ENCODE measurements around the gene G0S2. TPM values are rescaled to one million over a fixed set of nuclear protein-coding genes. Genes with fewer than 3 reads are reported as not detected.

Gene G0S2
- total and polyA plus RNA-seq, 2 of the 4 experiments (the other 2 are of a cell fraction), result 0.36 to 0.53 TPM

DNA sequence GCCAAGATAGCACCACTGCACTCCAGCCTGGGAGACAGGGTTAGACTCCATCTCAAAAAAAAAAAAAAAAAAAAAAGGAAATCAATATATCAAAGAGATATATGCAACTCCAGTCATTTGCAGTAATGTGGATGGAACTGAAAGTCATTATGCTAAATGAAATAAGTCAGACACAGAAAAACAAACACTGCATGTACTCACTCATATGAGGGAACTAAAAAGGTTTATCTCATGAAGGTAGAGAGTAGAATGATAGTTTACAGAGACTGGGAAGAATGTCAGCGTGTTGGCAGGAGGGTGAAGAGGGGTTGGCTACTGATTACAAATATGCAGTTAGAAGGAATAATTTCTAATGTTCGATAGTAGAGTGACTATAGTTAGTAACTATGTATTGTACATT, 42.6 kb downstream of the G0S2 start:
- H2BK5ac ChIP-seq (ENCODE audit: low read depth, low read length, poor library complexity, severe bottlenecking), result no peak overlapping the region
- in situ Hi-C loops (cut with MboI; ENCODE audit: low sequenced_read_pairs), result no loop called here

More for the DNA sequence above, 42.6 kb downstream of the G0S2 start:
- POLR2A ChIA-PET (ENCODE audit: unreplicated experiment), result no interaction called here
- ATAC-seq (ENCODE audit: low read depth), result no peak
- Histone ChIP-seq H2AK9ac (replicated peaks; ENCODE audit: low read depth, low read length, poor library complexity) (no peak overlapping the region), H2AFZ (replicated peaks; ENCODE audit: low read length, poor library complexity) (no peak overlapping the region), H3K9ac (ENCODE audit: low read depth, low read length) (no peak overlapping the region), H3K9me3 (ENCODE audit: control insufficient read depth, insufficient read depth, low read length) (no peaks in the 10 kb centered on the region), H4K20me1 (ENCODE audit: insufficient read depth, low read length) (no peaks in the 10 kb centered on the region), H2BK15ac (ENCODE audit: low read depth, low read length) (no peak overlapping the region), H3K14ac (replicated peaks; ENCODE audit: low read depth, low read length) (no peak overlapping the region), H3K4me2 (ENCODE audit: low read depth, low read length) (no peak overlapping the region), H3K4me3 (ENCODE audit: insufficient read depth, low read depth, low read length) (no peak overlapping the region), H3K4ac (ENCODE audit: low read depth, low read length) (no peak overlapping the region), H4K5ac (ENCODE audit: low read depth, low read length) (no peak overlapping the region), H4K8ac (ENCODE audit: low read depth in 2 of 2, low read length in 2 of 2) (no peak overlapping the region), H3K18ac (ENCODE audit: low read depth, low read length) (no peak overlapping the region), H3K79me1 (ENCODE audit: low read depth in 1 of 2, low read length in 2 of 2) (no peaks in the 10 kb centered on the region), H3K36me3 (ENCODE audit: control insufficient read depth, insufficient read depth, low read length) (no peaks in the 10 kb centered on the region), H2BK20ac (ENCODE audit: low read depth, low read length) (no peak overlapping the region), H3K23ac (ENCODE audit: low read depth, low read length) (no peak overlapping the region), H3K4me1 (ENCODE audit: control insufficient read depth, insufficient read depth, low read length) (peaks cover 1% of the 10 kb centered on the region), H2BK120ac (ENCODE audit: low read depth, low read length) (no peak overlapping the region), H4K91ac (ENCODE audit: insufficient read depth, low read depth, low read length) (no peak overlapping the region), H3K9me1 (ENCODE audit: insufficient read depth, low read length) (no peaks in the 10 kb centered on the region), H2AK5ac (ENCODE audit: low read depth, low read length) (no peak overlapping the region), H3K56ac (ENCODE audit: extremely low read depth, insufficient read depth, low read length) (no peak overlapping the region), H3K27ac (ENCODE audit: insufficient read depth, low read length) (no peak overlapping the region), H3K27me3 (ENCODE audit: control insufficient read depth, insufficient read depth, low read length) (no peaks in the 10 kb centered on the region)
- no TSS peak for BruUV-seq (replicated peaks)
- intact Hi-C loops (cut with micrococcal nuclease) (no loop called here), dilution Hi-C loops (cut with HindIII; ENCODE audit: low sequenced_read_pairs, unreplicated experiment) (no loop called here)
- CTCF ChIA-PET, result no interaction called here
- no peak for TF ChIP-seq FOS (IDR thresholded peaks at IDR 0.05; ENCODE audit: low read depth, low read length)
- TF ChIP-seq MXI1 (IDR thresholded peaks at IDR 0.05; ENCODE audit: borderline replicate concordance, low read depth, low read length), result no peak
- no peak for DNase-seq
- WGBS, 2 experiments (ENCODE audit: extremely low coverage in 2 of 2, insufficient read length in 1 of 2), result no CpG with 5 or more reads among the region's 2 CpGs
